ENCODE measurements around the gene RPL7A.
"Not testable (repeated sequence)": the region's sequence is repeated elsewhere in the genome, so short reads cannot be mapped to it uniquely, and the experiment has no call there.

Gene RPL7A

GRCh38 chr9:133347985-133348717, at the start of gene RPL7A, which contains the start of gene MED22:
Gene RPL7A (plus strand): TSS chr9:133348218. CDS start chr9:133348244, 26 bp downstream.
Gene MED22 (minus strand): TSS chr9:133348131. CDS start chr9:133346662, 1,469 bp downstream.
- DNase-seq: peak; percentile 86

- not testable (repeated sequence) for DNase-seq
These were observed 48.0 kb upstream of the RPL7A start for GRCh38 chr9:133299996-133300395.

DNA sequence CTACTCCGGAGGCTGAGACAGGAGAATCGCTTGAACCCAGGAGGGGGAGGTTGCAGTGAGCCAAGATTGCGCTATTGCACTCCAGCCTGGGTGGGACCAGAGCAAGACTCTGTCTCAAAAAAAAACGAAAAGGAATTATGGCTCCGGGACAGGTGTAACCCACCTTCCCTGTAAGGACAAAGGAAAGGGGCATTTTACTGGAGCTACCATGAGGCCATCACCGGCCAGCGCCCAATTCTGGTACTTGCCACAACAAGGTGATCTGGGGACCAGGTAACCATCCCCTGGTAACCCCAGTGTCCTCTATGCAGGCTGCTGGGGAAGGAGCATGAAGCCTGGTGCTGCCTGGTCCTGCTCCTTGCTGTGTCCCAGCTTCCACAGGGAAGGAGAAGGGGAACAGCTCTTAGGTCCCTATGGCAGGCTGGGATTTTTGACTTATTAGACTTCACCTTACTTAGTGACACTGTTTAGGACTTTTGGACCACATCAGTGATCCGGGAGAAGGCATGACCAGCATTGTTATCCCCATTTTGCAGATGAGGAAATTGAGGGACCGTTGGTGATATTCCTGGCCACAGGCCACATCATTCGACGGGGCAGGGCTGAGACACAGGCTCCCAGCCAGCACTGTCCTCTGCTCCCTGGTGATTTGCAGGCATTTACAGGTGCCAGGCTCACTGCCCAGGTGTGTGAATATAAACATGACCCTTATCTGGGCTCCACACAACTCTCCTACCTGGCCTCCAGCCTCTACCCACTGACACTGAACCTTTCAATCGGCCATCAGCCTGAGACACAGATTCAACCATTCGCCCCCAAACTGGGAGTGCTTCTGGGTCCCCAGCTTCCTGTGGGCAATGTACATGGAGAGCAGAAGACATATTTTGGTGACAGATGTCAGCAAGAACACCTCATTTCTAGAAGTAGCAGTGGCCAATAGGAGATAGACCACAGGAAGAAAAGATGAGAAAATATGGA, 46.5 kb upstream of the RPL7A start:
- no peak for DNase-seq

GRCh38 chr9:133303266-133304157, 44.5 kb upstream of the RPL7A start:
- DNase-seq: no peak

DNA sequence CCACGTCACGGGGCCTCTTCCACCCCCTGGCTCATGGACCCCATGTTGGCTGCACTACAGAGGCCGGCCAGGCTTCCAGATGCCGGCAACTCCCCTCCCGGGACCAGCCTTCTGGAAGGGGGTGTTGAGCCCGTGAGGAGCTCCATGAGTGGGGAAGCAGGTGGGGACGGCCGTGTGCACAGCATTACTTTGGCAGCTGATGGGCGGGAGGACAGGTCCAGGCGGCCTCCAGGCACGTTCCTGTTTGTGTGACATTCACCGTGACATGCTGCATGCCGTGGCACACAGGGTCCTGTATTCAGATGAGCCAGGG, 43.9 kb upstream of the RPL7A start:
- DNase-seq: no peak

- DNase-seq: no peak
These were observed 43.3 kb upstream of the RPL7A start for GRCh38 chr9:133304477-133305377.

DNA sequence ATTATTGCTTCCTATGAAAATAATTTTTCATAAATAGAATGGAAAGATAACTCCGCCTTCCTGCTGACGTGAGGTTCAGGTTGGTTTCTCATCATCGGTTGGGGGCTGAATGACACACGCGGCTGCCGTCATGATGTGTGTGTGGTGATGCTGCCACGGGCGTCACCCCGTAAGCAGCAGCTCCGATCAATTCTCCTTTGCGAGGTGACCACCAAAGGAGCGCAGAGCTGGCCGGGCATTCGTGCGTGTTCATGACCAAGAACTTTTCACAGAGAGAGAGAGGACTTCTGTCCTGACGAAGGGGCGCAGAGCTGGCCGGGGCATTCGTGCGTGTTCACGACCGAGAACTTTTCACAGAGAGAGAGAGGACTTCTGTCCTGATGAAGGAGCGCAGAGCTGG, 42.3 kb upstream of the RPL7A start:
- DNase-seq: no peak

DNA sequence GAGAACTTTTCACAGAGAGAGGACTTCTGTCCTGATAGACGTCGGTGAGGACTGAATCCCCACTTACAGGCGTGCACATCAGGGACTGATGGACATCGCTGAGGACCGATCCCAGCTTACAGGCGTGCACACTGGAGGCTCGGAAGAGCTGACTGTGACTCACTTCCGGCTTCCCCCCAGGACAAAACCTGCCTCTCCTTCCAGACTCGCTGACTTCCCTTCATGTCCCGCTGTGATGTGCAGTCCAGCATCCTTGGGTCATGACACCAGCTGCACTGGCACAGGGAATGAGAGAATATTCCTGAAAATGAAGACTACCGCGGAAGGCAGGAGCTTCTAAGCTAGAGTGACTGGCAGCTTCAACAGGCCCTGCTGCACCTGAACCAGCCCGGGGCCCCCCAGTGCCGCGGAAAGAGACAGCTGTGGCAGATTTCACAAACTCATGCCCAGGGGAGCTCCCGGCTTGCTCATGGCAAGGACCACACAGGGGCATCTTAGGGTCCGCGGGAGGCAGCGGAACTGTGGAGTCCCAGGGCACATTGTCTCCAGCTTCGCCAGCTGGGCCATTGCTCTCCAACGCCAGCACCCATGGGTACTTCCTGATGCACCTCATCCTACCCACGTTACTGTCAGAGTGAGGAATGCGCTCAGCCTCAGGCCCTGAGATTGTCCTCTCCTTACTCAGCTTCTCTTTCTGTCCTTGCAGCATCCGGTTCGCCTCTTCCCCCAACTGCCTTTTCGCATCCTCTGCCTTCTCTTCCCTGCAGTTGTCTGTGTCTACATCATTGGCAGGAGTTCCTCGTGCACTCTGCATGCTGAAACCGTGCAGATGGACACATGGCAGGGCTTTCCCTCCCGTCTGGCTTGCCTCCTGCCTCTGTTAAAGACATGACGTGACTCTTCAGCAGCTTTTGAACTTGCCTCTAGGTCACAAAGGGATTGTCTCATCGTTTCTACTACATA, 41.5 kb upstream of the RPL7A start:
- DNase-seq: no peak

DNA sequence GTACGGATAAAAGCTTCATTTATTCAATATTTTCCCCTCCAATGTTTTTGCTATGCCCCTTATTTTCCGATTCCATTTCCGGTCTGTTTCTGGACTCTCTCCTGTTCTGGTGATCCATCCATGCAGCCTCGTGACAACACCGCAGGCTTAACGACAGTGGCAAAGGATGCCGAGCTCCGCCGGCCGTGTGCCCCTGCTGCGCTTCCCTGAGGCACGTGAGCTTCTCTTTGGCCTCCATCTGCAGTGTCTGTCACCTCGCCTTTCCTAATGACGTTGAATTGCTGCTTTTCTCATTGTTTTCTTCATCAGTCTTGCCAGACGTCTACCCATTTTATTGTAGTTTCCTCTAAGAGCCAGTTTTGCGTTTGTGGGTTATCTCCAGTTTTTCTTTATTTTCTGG, 40.7 kb upstream of the RPL7A start:
- DNase-seq: no peak

- DNase-seq: no peak
These were observed 38.4 kb upstream of the RPL7A start for GRCh38 chr9:133309608-133310007.

GRCh38 chr9:133315997-133316396, 32.0 kb upstream of the RPL7A start:
- DNase-seq: no peak

- DNase-seq: not testable (repeated sequence)
These were observed 30.5 kb upstream of the RPL7A start for GRCh38 chr9:133317551-133317950.

GRCh38 chr9:133320421-133320881, 27.6 kb upstream of the RPL7A start:
- no peak for DNase-seq

- no peak for DNase-seq
These were observed 26.5 kb upstream of the RPL7A start for GRCh38 chr9:133321411-133321935.

GRCh38 chr9:133322701-133323100, 25.3 kb upstream of the RPL7A start:
- no peak for DNase-seq

- no peak for DNase-seq
These were observed 24.8 kb upstream of the RPL7A start for GRCh38 chr9:133323211-133323610.

DNA sequence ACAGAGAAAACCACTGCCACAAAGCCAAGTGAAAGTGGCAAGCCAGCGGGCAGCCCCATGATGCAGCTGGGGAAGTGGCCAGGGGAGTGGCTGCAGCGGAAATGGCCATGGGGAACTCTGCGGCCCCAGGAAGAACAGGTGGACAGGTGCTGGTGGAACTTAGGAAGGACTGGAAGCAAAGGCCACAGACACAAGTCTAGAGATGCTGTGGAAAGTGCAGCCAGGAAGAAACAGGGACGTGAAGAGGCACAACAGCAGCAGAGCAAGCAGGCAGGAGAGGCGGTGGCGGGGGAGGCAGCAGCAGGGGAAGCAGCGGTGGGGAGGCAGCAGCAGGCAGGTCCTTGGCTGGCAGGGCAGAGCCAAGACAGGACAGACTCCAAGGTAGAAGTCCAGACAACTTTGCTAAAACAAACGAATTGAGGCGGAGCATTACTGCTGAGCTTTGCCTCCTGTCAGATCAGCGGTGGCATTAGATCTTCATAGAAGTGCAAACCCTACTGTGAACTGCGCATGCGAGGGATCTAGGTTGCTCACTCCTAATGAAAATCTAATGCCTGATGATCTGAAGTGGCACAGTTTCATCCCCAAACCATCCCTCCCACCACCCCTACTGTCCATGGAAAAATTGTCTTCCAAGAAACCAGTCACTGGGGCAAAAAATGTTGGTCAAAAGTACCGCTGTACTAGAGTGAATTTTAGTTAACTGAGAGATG, 23.9 kb upstream of the RPL7A start:
- DNase-seq: no peak

GRCh38 chr9:133327021-133327420, 21.0 kb upstream of the RPL7A start:
- DNase-seq: not testable (repeated sequence)

- DNase-seq: no peak
These were observed 20.1 kb upstream of the RPL7A start for GRCh38 chr9:133327834-133328484.
